NCI-H1048 (cell line): ENCODE results near the gene HPS1.
"Not testable (repeated sequence)": the region's sequence is repeated elsewhere in the genome, so short reads cannot be mapped to it uniquely, and the experiment has no call there.

Source experiments
- DNase-seq: peaks from one replicate; lab custom pipeline; 2025; lab: John Stamatoyannopoulos, UW

The HPS1 gene

DNA sequence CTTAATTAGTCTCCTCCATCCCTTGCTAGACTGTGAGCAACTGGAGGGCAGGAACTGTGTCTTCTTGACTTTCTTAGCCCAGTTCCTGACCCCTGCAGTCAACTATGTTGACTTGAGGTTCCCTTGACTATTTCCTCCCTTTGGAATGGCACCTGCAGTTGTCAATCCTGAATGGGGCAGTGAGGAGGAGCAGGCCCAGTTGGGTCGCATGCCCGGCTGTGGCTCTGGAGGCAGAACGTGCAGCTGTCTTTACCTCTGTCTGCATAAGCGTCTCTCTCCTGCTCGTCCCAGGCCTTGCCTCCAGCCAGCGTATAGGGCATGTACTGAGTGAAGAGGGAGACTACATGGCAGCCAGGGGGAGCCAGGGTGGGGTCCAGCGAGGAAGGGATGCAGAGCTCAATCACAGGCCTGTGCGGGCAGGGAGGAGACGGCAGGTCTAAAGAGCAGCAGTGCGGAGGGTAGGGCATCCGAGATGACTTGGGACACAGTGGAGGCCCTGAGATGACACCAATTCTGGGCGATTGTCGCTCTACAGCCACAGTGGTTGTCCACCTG is 58.6 kb downstream of the HPS1 start:
- no peak for DNase-seq

DNA sequence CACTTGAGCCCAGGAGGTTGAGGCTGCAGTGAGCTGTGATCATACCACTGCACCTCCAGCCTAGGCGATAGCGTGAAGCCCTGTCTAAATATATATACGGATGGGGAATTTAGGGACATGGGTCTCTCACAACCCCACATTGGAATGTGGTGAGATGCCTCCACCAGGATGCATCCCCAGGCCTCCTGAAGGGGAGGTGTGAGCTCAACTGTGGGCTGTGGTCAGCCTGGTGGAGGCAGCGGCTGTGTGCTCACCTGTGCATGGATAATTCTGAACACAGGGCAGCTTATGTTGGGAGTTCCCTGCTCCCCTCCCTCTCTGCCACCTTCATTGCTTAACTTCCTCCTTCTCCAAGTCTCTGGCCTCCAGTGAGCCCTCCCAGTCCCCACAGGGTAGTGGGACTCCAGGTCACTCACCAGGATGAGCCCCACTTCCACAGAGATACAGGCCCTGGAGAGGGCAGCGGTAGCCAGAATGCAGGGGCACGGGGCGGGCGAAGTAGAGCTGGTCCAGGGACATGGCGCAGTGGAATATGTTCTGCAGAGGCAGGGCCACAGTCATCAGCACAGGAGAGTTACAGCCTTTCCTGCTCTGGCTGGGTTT is 62.1 kb downstream of the HPS1 start:
- no peak for DNase-seq

DNA sequence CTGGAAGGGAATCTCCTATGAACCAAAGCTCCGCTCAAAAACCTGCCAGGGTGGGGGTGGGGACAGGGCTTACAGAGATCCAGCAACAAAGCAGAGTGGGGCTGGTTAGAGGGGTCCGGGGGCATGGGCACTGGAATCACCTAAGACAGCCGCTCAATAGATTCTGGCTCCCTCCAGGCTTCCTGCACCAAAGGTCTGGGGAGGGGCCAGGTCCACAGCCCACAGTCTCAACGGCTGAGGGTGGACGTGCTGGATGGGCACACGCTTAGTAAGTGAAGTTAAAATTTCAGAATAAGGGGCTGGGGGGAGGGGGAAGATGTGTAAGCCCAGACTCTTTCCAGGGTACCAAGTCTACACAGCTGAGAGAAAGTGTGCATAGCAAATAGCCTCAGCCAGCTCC is 62.9 kb downstream of the HPS1 start:
- no peak for DNase-seq

DNA sequence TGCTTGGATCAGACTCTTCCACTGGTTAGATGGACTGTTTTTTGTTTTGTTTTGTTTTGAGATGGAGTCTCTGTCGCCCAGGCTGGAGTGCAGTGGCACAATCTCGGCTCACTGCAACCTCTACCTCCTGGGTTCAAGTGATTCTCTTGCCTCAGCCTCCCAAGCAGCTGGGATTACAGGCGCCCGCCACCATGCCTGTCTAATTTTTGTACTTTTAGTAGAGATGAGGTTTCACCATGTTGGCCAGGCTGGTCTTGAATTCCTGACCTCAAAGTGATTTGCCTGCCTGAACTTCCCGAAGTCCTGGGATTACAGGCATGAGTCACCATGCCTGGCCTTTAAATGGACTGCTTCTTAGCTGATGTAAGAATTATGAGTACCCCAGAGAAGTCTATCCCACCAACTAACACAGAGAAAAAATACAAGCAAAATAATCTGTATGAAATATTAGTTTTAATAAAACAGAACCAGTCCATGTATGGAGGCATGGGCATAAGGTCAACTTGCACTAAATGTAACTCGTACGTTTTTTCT is 63.5 kb downstream of the HPS1 start:
- DNase-seq = not testable (repeated sequence)

DNA sequence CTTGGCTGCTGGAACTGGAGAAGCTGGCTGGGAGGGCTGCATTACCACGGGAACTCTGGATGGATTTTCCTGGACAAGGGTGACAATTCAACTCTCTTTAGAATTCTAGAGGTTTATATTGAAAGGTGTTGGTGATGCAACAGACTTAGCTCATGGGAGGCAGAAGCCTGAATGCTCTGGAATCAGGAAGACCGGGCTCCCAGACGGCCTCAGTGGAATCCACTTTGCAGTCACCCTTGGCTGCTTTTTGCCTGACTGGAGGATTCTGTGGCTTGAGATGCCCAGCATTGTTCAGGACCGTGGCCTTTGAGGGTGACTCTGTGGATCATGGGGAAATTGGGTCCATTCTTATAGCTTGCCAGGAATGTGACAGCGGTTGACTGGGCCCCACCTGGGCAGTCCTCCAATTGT is 64.0 kb downstream of the HPS1 start:
- DNase-seq = no peak

DNA sequence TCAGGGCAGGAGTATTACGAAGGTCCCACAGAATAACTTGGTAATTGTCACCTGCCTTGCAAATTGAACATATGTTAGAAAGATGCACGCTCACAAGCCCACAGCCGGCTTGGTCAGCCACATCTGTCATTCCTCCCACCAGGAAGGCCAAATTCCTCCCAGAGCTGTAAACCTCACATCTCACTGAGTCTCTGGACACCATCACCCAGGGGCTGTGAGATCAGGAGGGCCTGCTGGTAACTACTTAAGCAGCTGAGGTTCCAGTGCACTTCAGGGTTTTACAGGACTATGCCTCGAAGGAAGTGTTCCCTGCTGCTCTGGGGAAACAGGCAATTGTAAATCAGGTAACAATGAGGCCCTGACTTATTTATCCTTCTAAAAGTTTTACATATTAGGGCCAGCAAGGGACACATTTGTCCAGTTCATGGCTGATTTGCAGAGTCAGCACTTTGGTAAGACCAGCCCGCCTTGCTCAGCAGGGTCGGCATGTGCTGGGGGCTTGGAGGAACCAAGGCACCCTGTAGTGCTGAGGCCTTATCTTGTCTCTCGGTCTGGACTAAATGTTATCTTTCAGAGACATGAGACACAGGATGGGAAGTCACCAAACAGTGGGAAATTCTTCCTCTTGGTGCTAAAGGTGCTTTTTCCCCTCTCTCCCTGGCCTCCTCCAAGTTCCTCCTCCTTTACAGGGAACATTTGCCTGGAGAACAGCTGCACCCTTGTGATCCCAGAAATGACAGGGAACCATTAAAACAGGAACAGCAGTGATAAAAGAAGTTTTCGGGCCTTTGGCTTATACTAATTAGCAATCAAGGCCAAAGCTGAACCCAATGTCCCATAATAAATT is 66.0 kb downstream of the HPS1 start:
- DNase-seq = no peak

DNA sequence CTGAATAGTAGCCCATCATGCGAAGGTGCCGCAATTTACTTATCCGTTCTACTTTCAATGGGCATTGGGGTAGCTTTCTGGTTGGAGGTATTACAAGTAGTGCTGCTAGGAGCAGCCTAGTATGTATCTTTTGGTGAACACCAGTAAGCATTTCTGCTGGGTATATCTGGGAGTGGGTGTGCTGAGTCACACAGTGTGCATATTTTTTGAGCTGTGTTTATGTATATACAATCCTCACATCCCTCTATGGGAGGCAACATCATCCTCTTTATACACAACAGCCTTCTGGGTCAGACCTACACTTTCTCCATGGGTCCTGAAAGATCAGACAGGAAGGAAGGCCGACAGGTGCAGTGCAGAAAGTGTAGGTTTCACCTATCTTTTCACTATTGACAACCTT is 68.0 kb downstream of the HPS1 start:
- DNase-seq = no peak

DNA sequence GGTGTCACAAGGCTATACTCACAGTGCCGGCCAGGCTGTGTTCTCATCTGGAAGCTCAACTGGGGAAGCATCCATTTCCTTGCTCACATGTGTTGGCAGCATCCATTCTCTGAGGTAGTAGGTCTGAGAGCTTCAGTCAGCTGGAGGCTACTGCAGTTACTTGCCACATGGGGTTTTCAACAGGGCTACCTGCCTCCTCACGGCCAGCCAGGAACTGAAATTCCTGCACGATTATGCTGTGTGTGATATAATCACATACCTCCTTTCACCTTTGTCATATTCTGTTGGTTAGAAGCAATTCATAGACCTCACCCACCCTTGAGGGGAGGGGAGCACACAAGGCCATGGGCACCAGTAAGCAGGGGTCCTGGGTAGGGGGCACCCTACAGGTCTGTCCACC is 69.2 kb downstream of the HPS1 start:
- no peak for DNase-seq

DNA sequence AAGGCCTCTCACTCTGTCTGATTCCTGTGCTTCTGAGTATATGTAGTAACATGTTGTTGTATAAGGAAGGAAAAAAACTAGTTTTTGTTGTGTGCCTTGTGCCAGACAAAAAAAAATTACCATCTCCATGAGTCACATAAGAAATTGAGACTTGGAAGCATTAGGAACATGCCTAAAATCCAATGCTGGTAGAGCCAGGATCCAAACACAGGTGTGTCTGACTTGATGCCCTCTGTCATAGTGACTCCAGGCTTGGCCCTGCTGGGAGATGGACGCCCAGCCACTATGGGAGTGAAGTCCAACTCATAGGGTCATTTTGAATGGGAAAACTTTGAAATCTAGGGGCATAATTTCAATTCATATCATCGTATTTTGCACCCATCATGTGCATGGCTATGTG is 69.7 kb downstream of the HPS1 start:
- DNase-seq = no peak

DNA sequence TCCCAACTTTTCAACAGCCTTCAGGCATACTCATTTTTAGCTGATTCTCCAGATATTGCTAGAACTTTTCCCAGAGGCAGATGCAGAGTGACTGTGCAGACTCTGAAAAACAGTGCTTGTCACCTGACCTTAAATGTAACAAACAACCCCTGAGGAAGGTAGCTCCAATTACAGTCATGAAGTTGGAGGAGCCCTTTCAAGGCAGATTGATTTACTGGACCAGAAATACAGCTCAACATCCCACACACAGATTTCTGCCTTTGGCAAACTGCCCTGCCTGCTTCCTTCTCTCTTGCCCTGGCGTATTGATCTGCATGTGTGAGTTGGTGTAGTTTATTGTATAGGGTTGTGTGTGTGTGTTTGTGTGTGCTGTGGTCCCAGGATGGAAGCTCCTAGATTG is 70.2 kb downstream of the HPS1 start:
- no peak for DNase-seq

DNA sequence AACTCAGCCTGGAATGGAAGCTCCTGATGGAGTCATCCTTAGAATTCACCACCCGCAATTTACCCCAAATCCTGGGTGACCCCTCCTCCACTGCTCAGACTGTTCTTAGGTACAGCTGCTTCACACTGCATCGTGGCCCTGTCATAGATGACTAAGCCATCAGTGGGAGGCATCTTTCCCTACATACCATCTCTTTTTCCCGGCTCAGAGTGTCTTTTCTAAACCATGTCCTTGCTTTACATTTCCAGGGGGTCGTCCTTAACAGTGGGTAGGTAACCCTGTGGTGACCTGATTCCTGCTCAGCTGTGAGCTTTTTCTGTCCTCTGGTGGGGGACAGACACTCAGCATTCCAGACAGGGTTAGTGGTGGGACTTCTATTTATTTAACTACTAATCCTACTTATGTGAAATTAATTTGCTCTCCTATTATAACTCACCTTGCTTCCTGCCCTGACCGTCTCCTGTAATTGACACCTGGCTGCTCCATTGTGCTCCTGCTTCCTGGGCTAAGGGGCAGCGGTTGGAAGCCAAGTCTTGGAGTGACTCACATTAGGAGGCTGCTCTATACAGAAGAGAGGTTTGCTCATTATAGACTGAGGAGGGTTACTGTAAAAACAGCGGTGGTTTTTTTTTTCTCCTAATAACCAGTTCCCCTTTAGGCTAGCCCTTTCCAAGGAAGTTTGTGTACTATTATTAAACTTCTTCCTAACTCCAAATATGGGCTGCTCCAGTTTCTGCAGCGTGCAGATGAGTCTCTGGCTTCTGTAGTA is 72.3 kb downstream of the HPS1 start:
- no peak for DNase-seq

DNA sequence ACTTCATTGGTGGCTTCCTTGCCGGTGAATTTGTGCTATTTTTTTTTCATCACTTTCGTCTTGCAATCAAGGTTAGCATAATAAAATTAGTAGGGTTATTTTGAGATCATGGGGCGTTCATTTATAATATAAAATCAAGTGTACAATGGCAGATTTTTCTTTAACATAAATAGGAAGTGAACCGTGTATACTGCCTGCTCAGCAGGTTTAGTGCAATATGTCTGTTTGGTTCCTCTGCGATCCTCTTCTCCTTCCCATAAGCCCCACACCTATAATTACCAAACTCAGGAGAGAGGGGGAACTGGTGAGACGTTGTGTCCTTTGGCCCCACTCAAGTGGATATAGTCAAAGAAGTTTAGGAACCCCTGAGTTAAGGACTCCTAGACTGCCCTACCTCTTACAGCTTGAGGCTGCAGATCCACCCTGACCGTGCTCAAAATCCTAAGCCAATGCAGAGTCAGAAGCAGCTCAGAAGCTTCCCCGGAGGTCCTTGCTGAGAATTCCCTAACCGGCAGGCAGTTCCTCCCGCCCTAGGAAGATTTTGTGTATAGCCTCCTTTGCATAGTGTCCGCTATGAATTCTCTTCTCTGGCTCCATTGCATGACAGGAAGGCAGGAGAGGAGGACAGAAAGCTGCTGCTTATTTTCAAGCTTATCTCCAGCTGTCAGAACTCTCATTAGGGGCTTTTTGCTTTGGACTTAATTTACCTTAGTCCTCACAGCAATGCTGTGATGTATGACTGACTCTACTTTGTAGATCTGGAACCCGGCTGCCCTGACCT is 73.3 kb downstream of the HPS1 start:
- no peak for DNase-seq

DNA sequence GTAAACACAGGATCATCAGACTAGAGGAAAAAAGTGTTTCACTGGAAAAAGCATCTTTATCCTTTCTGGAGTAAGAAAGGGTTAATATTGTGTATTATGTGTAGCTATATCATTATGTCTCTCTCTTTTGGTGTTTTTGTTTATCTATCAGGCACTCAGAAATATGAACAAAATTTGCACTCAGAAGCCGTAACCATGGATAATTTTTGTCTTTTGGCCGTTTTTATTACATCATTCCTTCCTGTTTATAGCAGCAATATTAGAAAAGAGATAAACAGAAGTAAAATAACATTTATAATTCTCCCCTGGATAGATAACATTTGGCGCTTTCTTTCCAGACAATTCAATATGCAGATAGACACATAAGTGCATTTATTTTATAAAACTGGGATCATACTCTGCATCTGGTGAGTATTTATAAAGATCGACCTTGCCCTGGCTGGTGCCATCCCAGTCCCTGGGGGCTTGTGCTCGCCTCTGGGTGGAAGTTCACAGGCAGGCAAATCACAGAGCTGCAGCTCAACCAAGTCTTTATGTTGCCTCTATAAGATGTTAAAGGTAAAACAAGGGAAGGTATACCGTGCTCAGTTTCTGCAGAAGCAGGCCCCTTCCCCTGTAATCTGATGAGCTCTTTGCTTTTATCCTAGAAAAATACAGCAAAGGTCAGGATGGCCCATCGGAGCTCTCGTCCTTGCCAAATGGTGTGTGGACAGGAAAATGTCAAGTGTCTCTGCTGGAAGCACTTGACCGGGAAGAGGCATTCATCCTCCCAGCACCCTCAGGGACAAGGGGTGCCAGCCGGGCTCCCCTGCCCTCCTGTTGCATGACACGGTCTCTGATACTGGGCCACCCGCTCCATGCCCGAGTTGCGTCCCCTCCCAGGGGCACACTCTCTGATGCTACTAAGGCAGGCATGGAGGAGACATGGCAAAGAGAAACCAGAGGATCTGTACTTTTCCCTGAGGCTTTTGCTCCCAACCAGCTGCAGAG is 75.6 kb downstream of the HPS1 start:
- no peak for DNase-seq

DNA sequence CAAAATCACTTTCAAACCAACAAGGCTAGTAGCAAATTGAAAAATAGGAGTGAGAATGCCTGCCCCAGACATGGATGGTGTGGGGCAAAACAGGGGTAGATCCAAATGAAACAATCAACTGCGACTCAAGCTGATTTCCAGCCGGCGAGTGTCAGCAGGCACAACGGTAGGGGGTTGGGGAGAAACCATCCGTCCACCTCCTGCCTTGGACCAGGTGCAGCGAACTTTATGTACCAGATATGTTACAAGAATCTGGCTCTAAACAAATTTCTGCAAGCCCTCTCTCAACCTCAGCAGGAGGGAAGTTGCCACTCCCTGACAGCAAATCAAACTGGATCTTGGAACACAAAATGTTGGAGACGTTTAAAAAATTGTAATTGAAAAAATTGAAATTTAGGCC is 76.9 kb downstream of the HPS1 start:
- DNase-seq = no peak

DNA sequence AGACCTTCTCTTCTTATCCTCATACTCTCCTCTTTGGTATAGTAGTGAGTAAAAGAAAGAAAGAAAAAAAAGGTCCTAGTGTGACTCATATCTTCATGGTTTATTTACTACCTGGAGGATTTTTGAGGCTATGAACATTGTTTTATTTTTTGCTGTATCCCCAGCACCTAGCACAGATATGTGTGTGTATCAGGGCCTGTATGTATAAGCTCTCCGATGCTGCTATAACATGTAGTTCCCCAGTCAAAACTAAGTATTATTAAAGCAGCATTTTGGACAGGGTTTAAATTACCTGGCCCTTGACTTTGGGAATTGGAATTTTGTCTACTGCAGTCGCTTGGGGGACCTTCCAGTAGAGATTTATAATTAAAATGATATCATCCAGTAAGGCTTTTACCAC is 78.1 kb downstream of the HPS1 start:
- no peak for DNase-seq

DNA sequence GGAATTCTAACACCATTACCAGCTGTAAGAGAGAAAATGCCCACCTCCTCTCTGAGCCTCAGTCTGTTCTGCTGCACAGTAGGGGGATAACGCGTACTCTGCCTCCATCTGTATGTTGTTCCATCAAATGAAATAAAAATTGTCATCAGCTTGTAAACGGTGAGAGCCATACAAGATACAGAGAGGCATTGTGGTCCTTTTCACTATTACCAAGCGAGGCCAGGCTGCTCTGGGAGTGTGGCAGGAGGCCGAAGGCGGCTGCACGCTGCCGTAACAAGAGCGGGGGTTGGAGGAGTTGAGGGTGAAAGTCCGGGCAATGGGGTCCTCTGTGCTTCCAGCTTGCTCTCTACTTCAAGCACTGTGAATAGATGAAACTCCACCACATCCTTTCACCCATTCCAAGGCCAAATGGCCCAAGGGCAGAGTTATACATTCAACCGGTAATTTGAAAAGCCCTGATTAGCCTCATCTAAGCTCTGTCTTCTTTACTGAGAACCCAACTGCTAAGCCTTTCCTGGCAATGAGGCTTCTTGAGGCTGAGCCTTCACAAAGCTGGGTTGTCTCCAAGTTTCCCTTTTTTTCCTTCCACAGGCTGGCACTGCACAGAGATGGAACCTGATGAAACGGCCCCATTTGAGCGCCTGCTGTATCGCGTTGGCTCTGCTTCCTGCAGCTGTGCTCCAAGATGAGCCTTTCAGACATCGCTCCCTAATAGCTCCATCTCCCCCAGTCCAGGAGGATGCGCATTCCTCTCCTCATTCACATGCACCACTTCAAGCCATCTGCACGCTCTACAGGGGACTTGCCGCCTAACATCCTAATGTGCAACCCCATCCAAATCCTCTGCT is 78.9 kb downstream of the HPS1 start:
- no peak for DNase-seq
